HG02840 (cell line): Measurements from ENCODE around the gene SLC22A9.

ENCODE experiments used
- ATAC-seq: cut with Tn5 transposase; IDR thresholded peaks from one replicate; pipeline ENCODE4 v1.9.1; 2021; ENCODE audit warnings: mild to moderate bottlenecking, moderate library complexity, moderate number of reproducible peaks; ENCODE audit not compliant: unreplicated experiment, low FRiP score

SLC22A9 gene

DNA sequence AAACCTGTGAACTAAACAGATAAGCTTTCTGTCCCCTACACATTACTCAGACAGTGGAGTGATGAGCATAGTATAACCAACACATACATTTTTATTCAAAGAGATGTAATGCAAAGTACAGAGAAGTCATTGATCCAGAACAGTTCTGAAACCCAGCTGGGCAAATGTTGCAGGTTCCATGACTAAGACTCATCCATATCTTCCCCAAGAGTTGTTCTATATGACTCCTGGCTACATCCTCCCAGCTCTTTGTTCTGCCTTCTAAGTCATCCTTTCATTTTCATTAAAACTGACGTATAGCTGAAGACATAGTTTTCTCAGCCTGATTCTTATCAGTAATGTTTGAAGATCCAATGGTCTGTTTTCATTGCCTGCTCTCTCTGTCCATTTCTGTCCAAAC is 74.1 kb downstream of the SLC22A9 start:
- ATAC-seq = no peak

DNA sequence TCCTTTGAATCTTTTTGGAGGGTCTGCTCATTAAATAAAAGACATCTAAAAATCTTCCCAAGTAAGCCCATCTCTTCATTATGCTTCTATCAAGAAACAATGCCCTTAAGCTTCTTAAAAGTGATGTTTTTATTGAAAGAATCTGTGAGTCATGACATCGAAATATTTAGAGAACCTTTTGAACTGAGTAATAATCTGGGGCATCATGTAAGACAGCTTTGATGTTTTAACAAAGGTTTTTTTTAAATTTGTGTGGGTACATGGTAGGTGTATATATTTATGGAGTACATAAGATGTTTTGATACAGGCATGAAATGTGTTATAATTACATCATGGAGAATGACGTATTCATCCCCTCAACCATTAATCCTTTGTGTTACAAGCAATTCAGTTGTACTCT is 74.6 kb downstream of the SLC22A9 start:
- ATAC-seq = no peak

DNA sequence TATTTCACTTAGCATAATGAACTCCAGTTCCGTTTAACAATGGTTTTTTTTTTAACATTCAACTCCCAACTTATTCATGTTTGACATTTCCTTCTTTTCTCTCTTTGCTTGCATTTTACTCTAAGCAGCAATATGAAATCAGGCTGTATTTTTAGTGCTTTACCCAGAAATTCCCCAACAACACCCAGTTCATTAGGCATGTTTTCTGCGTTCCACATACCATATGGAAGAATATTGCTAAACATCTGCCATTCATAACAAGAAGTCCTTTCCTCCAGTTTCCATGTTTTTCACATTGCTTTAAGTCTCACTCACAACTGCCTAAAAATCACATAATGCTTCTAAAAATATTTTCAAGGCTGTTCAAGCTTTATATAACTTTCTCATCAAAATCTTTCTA is 75.5 kb downstream of the SLC22A9 start:
- ATAC-seq = no peak

DNA sequence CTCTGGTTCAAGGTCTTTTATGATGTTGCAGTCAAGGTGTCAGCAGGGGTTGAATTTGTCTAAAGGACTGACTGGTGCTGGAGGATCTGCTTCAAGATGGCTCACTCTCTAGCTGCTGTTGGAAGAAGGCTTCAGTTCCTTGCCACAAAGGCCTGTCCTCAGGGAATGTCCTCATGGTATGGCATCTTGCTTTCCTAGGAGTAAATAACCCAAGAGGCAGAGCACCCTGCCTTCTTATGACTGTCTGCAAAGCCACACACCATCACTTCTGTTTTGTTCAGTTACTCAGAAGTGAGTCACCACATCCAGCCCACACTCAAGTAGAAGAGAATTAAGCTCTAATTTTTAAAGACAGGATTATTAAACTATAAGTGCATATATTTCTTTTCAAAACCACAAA is 76.1 kb downstream of the SLC22A9 start:
- ATAC-seq = no peak

DNA sequence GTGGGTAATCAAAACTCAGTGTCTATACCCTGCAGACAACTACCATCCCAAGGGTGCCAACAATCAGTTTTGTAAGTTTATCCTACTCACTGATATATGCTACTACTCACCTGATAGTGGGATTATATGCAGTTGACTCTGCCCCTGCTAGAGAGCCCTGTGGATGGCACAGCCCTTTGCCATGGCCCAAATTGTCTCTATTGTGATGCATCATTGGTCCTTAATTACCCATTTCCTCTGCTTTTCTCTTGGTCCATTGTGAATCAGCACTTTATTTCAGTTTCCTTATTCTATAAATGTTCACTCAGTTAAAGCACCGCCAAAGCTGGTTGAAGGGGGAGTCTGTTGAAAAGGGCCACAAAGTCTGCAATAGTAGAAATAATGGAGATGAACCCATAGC is 79.1 kb downstream of the SLC22A9 start:
- ATAC-seq = no peak

DNA sequence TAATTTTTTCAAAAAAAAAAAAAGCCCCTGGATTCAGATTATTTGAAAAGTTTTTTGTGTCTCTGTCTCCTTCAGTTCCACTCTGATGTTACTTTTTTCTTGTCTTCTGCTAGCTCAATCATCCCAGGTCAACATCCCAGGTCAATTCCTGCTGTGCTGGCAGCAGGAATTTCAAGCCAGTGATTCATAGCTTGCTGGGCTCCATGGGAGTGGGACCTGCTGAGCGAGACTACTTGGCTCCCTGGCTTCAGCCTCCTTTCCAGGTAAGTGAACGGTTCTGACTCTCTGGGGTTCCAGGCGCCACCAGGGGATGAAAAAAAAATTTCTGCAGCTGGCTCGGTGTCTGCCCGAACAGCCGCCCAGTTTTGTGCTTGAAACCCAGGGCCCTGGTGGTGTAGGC is 90.0 kb downstream of the SLC22A9 start:
- no peak for ATAC-seq
